NCI-H69 (cell line): Measurements from ENCODE around the gene GLIS2.

Experiments used
- DNase-seq: peaks from one replicate; lab custom pipeline; 2025; lab: John Stamatoyannopoulos, UW

Gene GLIS2

GRCh38 chr16:4370151-4370550 lies 54.3 kb downstream of the GLIS2 start:
- no peak for DNase-seq

DNA sequence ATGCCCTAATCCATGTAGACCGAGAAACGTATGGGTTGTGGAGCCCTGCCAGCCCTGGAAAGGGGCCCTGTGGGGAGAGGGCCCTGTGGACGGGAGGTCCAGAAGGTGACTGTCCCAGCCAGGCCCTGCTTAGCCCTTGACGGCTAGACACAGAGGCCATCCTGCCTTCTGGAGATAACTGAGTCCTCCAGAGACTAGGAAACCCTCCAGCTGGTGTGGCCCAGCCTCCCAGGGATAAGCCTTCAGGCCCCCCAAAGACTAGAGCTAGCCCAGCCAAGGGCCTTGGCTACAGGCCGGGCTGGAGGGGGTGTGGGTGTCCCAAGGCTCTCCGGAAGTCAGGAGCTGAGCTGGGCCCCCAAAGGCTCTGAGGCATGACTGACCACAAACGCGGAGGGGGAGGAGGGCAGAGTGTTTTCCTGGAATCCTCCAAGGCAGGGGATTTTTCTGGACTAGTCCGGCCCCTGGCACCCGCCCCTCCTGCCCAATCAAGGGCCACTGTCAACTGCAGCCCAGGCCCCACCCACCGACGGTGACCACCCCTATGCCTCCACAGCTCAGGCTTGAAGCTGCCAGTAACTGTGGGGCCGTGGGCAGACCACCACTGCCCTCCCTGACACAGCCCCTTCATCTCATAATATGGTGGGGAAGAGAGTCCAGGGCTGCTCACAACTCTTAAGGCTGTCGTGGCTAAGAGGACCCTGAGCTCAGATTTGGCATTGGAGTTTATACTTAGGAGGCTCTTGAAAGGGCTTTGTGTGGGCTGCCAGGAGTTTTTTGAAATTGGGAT lies 54.9 kb downstream of the GLIS2 start:
- no peak for DNase-seq

DNA sequence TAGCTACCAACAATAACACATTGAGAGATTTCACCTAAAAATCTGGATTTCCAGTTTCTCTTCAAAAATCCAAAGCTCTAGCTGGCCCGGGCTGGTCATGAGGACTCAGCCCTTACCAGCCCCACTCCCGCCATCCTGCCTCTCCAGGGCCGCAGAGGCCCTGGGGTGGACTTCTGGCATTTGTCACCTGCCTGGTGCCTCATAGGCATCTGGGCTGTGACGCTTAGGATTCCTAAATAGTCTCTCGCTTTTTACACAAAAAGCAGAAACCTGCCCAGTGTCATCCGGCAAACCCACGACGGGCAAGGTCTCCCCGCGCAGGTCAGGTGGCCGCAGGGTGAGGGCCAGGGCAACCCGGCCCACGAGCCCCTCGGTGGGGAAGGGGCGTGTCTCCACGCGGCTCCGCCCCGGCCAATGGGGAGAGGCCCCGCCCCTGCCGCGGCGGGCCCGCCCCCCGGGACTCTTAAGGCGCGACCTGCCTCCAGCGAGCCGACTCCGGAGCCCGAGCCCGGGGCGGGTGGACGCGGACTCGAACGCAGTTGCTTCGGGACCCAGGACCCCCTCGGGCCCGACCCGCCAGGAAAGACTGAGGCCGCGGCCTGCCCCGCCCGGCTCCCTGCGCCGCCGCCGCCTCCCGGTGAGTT lies 55.6 kb downstream of the GLIS2 start, which contains the start of gene VASN:
VASN (plus strand) TSS at position 492 of the 644 bp plus-strand sequence. CDS start 9,030 bp downstream, outside the sequence.
- DNase-seq: peak; percentile 78

DNA sequence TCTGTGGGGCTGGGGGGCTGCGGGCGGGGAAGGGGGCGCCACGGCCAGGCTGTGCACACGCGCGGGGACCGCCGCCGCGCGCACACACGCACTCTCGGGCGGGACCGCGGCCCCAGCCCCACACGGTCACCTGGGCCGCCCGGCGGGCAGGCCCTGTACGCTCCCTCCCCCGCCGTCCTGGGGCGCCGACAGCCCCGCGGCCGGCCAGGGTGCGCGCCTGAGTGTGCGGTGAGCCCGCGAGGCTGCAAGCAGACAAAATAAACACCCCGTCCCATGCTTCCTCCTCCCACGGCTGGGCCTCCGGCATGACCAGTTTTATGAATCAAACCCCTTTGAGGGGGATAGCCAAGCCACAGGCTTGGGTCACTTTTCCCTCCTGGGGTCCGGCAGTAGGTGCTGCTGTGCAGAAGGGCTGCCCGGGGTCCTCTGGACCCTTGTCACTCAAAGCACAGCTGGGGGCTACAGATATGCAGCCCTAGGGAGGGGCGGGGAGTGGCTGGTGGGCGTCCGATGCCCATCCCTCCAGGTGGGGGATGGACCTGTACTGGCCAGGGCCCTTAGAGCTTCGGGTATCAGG lies 56.2 kb downstream of the GLIS2 start:
- DNase-seq: peak; percentile 50

GRCh38 chr16:4372578-4373355 lies 56.9 kb downstream of the GLIS2 start:
- DNase-seq: peak; percentile 93

- peak; percentile 86 for DNase-seq
Measured at GRCh38 chr16:4373356-4373908, 57.6 kb downstream of the GLIS2 start.

- DNase-seq: peak; percentile 51
Measured at GRCh38 chr16:4373909-4374742, 58.3 kb downstream of the GLIS2 start.

GRCh38 chr16:4375717-4376116 lies 59.9 kb downstream of the GLIS2 start:
- no peak for DNase-seq

- no peak for DNase-seq
Measured at GRCh38 chr16:4376126-4376892, 60.4 kb downstream of the GLIS2 start.

GRCh38 chr16:4376893-4377572 lies 61.2 kb downstream of the GLIS2 start:
- DNase-seq: no peak

DNA sequence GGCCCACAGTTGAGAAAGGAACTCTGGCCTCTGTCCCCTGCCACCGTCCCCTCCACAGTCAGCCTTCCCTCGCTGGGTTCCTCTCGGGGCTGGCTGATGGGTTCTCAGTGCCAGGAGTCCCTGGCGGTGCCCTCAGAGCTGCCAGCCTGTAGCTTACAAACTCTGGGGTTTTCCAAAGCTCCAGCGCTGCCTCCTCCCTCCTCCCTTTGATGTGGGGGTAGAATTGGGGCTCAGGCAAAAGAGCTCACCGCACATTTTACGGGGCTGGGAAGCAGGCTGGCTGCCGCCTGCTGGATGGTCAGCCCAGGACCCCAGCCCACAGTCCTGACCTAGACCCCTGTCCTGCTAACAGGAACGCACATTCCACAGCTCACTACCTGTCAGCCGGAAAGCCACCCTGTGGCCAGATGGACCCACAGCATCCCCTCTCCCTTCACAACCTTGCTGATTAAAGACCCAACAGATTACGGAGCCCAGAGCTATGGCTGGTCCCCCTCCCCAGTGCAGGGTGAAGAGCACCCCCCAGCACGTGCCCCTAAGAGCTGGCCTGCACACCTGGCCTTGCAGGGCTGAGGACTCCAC lies 61.8 kb downstream of the GLIS2 start:
- DNase-seq: no peak

- no peak for DNase-seq
Measured at GRCh38 chr16:4378161-4378666, 62.3 kb downstream of the GLIS2 start.

- no peak for DNase-seq
Measured at GRCh38 chr16:4378999-4379690, 63.3 kb downstream of the GLIS2 start.

DNA sequence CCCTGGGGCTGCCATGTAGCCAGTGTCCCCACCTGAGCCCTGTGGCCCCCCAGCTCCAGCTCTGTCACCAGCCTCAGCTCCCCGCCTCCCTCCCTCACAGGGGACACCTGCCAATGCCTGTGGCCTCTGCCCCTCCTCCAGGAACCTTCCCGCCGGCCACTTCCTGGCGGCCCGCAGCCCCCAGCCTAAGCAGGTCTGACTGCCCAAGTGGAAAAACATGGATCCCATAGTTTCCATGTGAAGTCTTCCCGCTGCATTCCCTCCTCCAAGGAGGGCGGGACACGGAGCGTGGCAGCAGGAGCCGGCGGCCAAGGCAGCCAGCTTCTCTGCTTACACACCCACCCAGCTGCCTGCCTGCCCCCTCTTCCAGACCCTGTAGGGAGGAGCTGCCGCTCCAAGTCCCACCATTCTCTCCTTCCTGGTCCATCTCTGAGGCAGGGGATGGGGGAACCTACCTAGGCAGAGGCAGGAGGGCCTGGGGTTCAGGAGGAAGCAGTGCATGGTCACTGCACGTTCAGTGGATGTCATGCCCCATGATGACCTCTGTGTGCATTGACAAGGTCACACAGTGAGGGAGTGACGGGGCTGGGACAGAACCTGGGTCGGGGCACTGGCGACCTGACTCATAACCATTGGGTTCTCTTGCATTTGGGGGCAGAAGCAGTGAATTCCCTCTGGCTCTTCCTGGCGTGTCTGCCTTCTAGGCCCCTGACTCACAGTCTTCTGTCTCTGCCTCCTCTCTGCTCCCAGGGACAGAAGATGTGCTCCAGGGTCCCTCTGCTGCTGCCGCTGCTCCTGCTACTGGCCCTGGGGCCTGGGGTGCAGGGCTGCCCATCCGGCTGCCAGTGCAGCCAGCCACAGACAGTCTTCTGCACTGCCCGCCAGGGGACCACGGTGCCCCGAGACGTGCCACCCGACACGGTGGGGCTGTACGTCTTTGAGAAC lies 64.5 kb downstream of the GLIS2 start:
- DNase-seq: no peak

- no peak for DNase-seq
Measured at GRCh38 chr16:4381072-4381934, 65.4 kb downstream of the GLIS2 start.
